Endometrial microvascular endothelial cells (primary cell): ENCODE data around the gene FILIP1L. TPM values are rescaled to one million over a fixed set of nuclear protein-coding genes. Genes with fewer than 3 reads are reported as not detected.

Source experiments
- in situ Hi-C: cut with HindIII; loops from 2 replicates; pipeline ENCODE4 v1.10.0; 2017; ENCODE audit warnings: low sequenced_read_pairs, low pct_unique_long_range_greater_than_20kb; ENCODE audit errors: inconsistent ontology term
- total RNA-seq: library from RNA; depleted of rRNA; stranded (reverse); fragments of >200 nt; gene quantifications from one replicate; pipeline ENCODE4 v1.2.3, GENCODE V29; 2015; ENCODE audit errors: inconsistent ontology term

FILIP1L gene
- total RNA-seq, 1 donor from 2014 or later = 31.3 TPM

DNA sequence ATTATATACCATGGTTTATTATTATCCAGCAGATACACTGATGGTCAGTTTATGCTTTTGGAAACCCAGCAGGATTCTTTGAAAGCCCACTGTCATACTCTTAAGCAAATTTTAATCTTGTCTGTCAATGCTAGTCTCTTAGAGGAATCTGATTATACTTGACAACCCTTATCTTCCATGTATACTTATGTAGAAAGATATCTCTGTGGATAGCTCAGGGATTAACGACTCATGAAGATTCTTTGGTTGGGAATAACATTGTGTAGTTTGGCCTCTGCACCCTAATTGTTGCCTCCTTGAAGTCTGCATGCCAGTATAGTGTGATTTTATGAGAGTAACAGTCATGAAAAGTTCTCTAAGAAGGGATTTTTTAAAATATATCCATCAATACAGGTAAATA is 33.0 kb downstream of the FILIP1L start:
- in situ Hi-C loops = no loop called here

DNA sequence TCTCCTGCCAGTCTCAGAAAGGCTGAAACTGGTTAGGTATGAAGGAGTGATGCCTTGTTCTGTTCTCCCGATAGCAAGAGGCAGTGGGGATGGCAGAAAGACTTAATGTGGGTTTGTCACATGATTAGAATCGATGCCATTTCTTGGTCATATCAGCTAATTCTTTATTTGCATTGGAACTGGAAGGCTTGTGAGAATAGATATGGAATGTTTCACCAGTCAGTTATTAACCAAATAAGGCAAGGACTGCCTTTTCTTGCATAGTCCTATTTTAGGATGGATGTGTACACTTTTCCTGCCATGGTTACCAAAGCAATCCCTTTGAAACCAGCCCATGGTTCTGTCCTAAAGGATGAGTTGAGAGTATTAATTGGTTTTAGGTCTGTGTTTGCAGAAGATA is 33.7 kb downstream of the FILIP1L start:
- in situ Hi-C loops = no loop called here

DNA sequence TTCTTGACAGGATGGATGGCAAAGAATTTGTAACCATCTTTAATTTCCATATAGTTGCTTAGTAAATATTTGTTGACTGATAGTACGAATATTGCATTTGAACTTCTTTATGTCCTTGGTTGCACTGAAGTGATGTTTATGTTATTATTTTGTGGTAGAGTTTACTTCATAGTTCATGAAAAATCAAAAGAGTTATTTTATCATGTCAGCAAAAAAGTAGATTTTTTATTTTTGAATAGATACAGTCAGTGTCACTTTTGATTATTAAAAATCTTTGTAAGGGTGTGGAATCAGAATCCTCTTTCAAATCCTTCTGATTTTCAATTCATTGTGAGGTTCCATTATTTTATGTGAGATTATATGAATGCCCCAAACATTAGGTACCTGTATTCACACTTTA is 35.0 kb downstream of the FILIP1L start:
- in situ Hi-C loops = no loop called here

DNA sequence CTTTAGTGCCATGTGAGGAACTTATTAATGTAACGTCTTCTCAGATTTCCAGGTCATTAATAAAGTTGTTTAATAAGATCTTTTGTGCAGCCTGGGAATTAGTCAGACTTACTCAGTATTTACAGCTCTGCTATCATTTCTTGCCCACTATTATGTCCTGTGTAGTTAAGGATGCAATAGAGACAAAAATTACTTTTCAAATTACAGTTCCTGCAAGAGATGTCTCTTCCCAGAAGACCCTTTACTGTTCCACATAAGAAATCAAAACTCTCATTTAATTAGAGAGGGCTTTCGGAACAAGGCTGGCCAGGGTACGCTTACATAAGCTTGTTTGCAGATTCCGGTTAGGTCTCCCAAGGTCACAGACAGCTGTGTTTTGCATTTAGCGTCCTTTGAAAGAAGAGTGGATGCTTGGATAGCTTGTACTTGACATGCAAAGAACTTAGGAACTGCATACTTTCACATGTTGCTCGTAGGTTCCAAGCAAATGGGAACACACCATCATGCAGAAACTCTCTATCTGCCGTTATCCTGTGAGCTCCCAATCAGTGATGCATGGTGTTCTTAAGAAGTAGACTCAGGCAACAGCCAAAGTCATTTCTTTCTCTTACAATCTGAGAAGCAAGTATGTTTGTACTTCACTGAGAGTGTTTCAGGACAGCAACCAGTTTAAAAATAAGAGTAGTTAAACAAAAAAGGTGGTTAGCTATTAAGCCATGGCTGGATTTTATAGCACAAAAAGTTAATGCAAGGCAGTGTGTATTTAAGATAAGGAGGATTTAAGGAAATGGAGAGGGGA is 37.4 kb downstream of the FILIP1L start:
- in situ Hi-C loops = no loop called here

DNA sequence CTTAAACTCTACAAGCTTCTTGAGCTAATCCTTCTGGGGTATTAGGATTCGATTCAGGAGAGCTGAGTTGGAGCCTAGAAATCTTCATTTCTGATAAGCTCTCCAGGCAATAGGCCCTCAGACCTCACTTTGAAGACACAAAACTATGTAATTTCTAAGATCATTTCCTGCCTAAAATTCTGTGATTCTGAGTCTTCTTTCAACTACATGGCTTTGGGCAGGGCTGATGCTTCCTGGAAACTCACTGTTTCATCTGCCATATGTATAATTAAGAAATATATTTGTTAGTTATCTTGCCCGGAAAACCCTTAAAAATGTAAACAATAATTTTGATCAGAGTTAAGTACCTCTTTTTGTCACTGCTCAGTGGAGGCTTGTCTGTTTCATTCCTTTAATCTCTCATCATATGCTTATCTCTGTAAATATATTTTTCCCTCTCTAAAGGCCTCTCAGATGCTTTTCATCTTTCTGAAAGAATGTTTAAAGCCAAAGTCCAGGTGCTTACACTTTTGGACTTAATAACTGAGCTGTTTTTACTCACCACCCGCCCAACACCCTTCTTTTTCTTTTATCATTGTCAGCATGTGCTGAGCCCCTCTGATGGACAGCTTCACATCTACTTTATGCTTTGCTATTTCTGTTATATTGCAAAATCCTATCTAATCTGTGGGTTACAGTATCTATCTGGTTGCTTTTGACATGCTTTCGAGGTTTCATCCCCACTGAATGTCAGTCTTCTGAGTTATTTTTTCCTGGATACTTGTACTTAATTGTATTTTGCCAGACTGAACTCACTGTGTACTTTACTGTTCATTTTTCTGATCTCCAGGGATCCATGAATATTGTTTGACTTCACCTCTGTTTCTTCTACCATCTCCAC is 38.2 kb downstream of the FILIP1L start:
- in situ Hi-C loops = no loop called here

DNA sequence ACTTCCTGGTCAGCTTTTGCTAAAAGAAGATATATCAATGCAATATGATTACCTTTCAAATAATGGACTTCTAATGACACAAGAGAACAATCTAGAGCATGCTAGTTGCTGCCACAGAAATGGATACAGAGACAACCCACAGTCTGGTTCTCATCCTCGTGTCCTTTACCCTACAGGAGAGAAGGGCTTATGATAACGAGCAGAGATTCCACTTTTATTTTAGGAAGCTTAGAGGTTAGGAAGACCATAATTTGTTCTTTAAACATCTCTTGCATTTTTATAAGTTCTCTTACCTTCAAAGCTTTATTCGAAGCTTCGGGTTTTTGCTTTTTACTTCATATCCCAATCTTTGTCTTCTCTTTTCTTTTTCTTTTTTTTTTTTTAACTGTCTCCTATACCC is 39.1 kb downstream of the FILIP1L start:
- in situ Hi-C loops = no loop called here

DNA sequence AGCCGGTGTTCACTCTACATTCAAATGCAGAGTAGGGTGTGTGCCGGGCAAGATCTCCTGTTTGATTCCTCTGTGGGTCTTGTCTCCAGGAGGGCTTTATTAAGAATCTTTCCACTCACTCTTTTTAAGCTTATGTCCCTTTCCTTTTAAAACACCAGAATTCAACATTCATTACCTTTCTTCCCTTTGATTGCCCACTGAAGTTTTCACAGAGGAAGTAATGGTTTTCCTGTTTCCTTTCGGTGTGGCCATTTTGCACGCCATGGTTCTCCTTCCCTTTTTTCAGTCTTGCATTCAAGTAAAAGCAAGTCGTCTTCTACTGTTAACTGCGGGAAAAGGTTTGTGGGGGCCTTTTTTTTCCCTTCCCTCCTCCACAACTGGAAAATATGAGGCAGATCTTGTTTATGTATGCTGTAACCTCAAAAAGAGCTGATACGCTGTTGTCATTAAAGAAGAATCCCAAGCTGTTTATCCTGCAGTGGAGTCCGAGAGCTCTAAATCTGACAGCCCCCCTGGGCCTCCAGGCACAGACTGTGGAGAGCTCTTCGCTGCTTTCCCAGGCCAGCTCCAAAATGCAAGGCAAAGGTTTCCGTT is 40.5 kb downstream of the FILIP1L start:
- in situ Hi-C loops = no loop called here

DNA sequence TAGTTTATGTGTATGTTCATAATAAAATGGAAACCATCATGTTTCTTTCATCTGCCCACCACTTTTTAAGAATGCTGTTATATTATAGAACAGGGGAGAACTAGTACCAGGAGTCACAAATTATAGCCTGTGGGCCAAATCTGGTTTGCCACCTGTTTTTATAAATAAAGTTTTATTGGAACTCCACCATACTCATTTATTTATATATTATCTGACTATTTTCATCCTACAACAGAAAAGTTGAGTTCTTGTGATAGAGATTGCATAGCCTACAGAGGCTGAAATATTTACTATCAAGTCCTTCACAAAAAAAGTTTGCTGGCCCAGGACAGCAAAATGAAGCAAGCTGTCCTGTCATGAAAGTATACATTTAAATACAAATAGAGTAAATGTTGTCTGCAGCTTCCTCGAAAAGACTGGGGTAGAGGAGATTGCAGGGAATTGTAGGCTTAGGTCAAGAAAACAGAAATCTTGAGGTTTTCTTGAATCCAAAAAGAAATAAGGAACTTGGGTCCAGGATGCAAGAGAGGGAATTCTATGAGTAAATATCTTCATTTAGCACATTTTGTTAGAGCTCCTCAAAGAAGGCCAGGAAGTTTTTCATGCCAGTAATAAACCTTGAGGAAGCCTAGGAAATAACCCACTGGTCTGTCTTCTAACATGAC is 41.1 kb downstream of the FILIP1L start:
- in situ Hi-C loops = no loop called here

DNA sequence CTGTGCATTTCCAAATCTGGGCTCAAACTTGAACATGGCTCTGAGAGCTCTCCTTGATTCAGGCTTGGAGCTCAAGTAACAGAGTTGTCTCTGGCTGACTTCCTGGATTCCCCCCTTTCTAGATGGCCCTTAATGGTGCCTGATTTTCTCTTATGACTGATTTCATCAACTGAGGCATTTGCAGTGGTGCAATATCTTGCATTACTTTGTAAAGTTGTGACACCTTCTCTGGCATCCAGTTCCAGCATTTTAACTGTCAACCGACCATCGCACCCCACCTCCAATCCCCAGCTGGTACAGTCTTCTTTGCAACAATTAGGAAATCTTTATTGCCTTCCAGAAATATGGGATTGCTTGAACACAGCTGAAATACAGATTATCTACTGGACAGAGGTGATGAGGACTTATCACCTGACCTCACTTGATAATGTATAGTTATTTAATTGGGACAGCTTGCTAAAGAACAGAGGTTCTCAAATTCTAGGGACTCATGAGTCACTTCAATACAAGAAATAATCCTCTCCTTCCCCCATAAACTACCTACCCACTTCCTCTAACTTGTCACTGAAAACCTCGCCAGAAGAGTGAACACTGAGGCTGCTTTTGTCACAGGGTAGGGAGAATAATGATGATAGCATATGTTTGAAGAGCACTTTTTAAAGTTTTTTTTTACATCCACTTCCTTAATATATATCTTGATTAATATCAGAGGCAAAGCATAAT is 41.8 kb downstream of the FILIP1L start:
- in situ Hi-C loops = no loop called here

DNA sequence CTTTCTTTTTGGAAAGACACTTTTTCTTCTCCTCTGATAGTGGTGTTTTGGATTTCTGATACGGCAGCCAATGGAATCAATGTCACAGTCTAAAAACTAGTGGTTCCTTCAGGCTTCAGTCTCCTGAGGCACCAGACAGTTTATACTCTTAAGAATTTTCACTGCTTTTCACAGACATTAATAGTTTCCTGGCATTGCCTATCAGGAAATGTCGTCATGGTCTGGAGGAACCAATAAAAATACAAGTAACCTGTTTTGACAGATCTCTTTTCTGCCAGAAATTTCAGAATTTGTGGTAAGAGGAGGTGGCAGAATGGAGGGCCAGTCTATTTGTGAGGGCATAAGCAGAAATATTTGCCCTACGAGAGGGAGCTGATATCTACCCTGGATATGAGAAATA is 44.8 kb downstream of the FILIP1L start:
- in situ Hi-C loops = no loop called here

DNA sequence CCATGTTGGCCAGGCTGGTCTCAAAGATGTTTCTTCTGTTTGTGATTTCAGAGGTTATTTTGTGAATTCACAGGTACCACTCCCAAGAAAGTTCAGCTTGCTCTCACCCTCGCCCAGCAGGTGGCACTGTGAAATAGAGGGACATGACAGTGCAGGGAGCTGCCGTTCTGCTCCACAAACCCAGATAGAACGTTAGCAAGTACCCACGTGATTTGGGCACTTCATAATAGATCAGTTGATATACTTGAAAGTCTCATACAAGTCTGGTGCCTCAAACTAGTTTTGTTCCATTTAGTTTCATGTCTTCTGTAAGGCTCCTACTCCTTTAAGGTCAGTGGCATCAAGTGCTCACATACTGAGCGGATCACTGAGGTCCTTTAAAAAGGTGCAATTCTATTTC is 45.5 kb downstream of the FILIP1L start:
- in situ Hi-C loops = no loop called here

DNA sequence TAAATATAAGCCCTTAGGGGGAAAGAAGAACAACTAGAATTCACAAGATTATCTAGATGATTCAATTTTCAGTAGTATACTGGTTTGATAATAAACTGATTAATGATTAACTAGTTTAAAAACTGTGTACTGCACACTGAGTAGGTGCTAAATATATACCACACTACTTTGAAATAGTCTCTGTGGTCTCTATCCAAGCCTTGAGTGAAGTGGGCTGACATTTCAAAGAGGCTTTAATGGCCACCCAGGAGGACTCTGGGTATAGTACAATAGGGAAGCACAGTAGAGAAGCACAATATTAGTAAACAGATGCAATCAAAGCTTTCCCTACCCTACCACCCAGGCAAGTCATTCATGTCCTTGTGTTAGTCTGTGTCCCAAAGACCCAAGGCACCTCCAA is 46.7 kb downstream of the FILIP1L start:
- in situ Hi-C loops = no loop called here

DNA sequence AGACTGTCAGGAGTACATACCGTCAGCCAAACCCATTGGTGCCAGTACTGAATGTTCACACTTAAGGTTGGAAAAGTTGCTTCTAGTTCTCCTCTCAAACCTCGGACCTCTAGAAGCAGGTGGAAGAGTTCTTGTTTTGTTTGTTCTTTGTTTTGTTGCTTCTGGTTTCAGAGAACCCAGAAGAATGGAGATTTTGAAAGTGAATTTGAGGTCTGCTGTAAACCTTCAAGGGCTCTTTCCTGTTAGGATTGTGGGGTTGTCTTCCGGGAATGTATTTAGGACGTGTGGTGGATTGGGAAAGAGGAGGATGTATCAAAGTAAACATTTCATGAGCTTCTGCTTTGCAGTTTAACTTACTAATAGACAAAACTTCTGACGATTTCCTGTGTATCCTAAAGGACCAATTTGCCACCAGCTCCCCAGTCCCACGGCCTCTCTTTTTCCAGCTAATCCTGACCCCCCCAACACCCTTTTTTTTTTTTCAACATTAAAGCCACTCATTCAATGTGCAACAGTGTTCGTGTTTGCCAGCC is 50.3 kb downstream of the FILIP1L start:
- in situ Hi-C loops = no loop called here

DNA sequence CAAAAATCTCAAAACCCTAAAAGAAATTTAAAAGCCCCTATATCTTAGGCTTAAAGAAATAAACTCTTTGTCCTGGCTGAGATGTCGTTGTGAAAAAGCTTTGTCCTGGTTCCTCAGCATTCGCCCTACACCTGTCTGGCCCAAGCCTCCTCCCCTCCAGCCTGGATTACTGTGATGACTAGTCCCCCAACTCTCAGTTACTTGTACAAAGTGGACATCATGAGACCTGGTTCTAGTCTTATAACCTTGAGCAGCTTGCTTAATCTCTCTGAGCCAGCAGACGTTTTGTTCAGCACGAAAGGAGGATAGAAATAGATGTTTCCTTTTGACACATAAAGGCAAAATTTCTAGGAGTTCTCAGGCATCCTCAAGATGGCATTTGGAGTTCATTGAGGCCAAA is 51.6 kb downstream of the FILIP1L start:
- in situ Hi-C loops = no loop called here

DNA sequence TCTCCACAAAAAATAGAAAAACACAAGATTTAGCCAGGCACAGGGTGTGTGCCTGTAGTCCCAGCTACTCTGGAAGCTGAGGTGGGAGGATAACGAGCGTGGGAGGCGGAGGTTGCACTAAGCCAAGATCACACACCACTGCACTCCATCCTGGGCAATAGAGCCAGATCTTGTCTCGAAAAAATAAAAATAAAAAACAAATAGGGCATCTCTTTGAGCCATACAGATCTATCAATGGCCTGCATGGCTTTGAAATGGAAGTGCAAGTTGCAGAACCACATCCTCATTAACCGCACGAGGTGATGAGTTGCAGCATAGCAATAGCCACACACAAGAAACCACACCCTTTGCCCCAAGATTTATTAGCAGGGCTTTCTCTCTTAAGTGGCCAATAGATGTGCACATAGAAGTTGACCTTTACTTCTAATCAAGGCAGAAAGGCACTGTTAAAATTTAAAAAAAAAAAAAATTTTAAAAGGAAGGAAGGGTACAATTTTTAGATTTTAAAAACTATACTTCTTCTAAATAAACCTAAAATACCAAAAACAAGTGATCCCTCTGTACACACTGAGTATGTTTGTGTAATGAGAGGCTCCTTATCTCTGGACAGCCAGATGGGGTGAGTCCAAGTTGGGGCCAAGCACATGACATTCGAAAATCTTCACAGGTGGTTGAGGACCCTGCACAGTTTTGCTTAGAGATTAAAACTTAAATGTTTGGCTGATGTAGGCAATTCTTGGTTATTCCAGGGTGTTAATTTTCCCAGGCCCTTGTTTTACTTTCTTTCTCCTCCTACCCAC is 53.4 kb downstream of the FILIP1L start:
- in situ Hi-C loops = no loop called here

DNA sequence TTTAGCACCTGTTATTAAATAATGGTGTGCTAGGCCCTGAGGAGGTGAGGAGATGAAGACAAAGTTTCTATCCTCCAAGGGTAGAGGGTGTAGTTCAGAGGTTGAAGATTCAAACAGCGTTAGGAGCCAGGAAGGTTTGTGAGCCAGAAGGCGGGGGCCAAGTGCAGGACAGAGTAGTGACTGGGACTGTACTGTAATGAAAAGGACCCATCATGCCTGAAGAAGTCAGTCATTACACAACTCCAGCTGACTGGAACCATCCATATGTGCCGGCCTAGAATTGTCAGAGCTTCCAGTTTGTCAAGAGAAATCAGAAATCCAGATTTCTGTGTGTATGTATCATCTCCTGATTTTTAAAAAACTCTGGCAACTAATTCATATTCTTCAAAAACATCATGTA is 54.8 kb downstream of the FILIP1L start:
- in situ Hi-C loops = no loop called here

DNA sequence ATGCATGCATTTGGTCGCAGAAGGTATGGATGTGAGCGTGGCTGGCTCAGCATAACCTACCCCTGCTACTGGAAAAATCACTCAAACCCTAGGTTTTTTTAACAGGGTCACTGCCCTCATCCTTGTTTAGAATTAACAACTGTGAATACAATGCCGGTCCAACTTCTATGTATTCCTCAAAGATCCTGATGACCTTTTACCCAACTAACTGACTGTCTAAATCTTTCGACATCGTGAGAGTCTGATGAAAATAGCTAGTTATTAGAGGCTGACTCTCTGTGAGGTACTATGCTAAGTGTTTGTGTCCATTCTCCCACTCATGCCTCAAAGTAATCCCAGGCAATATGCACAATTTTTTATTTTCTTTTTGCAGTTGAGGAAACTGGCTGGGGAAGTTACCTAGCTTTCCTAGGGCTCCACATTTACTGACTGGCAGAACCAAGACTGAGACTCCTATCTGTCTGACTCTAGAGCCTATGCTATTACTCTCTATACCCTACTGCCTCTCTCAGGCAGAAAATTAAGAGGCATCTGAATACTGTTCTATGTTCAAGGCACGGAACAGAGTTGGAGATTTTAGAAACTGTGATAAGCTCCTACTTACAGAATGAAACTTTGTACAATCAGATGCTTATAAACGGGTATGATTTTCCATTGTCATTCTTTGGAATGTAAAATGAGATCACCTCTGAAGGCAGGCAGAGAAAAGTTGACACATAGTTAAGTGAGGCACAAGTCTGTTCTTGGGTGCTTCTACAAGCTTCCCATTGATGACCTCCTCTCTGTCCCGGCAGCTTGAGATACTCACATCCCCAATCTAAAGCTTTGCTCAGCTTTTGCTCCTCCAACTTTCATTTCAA is 56.4 kb downstream of the FILIP1L start:
- in situ Hi-C loops = no loop called here
